BLaER1 treated with 17β-estradiol and CSF1 and Interleukin-3, amounts not matched to agents 10 nM and 100 nM (cell line): ENCODE measurements around the gene KRT76.

Experiments used
- H3K27ac ChIP-seq, 11 experiments: shearing (Covaris generic); formaldehyde crosslinking; 2 replicates each; pipeline ENCODE4 v1.8.1; 2022
- H3K27me3 ChIP-seq, 11 experiments: shearing (Covaris generic); formaldehyde crosslinking; 2 replicates each; pipeline ENCODE4 v1.8.1; 2022
- H3K36me3 ChIP-seq, 11 experiments: shearing (Covaris generic); formaldehyde crosslinking; 2 replicates each; pipeline ENCODE4 v1.8.1; 2022
- H3K4me1 ChIP-seq, 10 experiments: shearing (Covaris generic); formaldehyde crosslinking; 2 replicates each; pipeline ENCODE4 v1.8.1; 2022
- H3K4me2 ChIP-seq, 11 experiments: shearing (Covaris generic); formaldehyde crosslinking; 2 replicates each; pipeline ENCODE4 v1.8.1; 2022
- H3K4me3 ChIP-seq, 10 experiments: shearing (Covaris generic); formaldehyde crosslinking; 2 replicates each; pipeline ENCODE4 v1.8.1; 2022
- H3K9ac ChIP-seq, 11 experiments: shearing (Covaris generic); formaldehyde crosslinking; 2 replicates each; pipeline ENCODE4 v1.8.1; 2022
- H3K9me3 ChIP-seq, 11 experiments: shearing (Covaris generic); formaldehyde crosslinking; replicated peaks in 1 of 11; 2 replicates each; pipeline ENCODE4 v1.8.1; 2022
- H4K20me1 ChIP-seq, 11 experiments: shearing (Covaris generic); formaldehyde crosslinking; 2 replicates each; pipeline ENCODE4 v1.8.1; 2022
- Cebpa-rat ChIP-seq, 11 experiments: shearing (Covaris generic); IDR thresholded peaks; 2 replicates each; pipeline ENCODE4 v1.8.1; 2022

Gene KRT76

DNA sequence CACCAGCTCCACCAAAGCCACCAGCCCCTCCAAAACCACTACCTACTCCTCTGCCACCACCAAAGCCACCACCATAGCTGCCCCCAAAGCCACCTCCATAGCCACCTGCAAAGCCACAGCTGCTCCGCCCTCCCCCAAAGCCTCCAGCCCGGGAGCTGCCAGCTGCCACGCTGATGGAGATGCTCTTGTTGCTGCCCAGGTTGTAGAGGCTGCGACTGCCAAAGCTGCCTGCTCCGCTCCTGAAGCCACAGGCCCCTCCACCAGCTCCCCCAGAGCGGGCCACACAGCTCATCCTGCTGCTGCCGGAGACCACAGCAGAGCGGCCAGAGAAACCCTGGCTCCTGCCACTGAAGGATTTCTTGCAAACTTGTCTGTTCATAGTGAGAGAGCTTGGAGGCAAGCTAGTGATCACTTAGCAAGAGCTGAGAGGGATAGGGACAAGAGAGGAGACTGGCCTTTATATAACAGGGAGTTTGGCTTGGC lies at the start of gene KRT76:
KRT76 (minus strand) TSS at position 433 of the 483 bp plus-strand sequence; CDS start at position 379, 54 bp downstream.
- Histone ChIP-seq H3K27ac (no peak within 1 kb of the TSS), H3K9ac (no peak within 1 kb of the TSS), H3K36me3 (no peaks in the 10 kb centered on the region), H3K27me3 (no peaks in the 10 kb centered on the region), H3K9me3 (no peaks in the 10 kb centered on the region), H4K20me1 (no peaks in the 10 kb centered on the region), H3K4me3 (no peak within 1 kb of the TSS), H3K4me1 (peaks cover 0 to 5% (median 0%) of the 10 kb centered on the region in 10 experiments; a peak in 2 of 20 replicates), H3K4me2 (no peak within 1 kb of the TSS)
- TF ChIP-seq Cebpa-rat (IDR thresholded peaks at IDR 0.05), result no peak

DNA sequence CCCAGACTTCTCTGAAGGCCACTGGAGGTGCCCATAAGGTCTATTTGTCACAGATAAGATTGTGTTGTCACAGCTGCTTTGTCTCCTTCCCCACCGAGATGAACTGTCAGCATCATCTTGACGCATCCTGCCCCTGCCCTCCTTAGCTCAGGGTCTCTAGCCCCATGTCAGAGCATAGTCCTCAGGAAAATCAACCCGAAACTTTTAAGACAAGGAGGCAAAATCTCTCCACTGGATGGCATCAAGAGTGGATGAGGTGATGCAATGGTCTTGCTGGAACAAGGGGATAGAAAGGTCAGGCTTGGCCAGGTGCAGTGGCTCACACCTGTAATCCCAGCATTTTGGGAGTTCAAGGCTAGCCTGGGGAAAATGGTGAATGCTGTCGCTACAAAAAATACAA lies 48.8 kb upstream of the KRT76 start:
- H3K9me3 ChIP-seq, result no peaks in the 10 kb centered on the region
- no peaks in the 10 kb centered on the region; a peak in 1 of 22 replicates for H4K20me1 ChIP-seq
- H3K4me2 ChIP-seq, result no peak overlapping the region
- H3K4me3 ChIP-seq, result no peak overlapping the region
- peaks cover 0 to 27% (median 8%) of the 10 kb centered on the region in 10 experiments; a peak in 9 of 20 replicates for H3K4me1 ChIP-seq
- TF ChIP-seq Cebpa-rat (IDR thresholded peaks at IDR 0.05), result no peak
- H3K36me3 ChIP-seq, result no peaks in the 10 kb centered on the region
- no peak overlapping the region for H3K9ac ChIP-seq
- no peak overlapping the region for H3K27ac ChIP-seq
- H3K27me3 ChIP-seq, result no peaks in the 10 kb centered on the region

- Histone ChIP-seq H3K4me1 (peaks cover 0 to 27% (median 8%) of the 10 kb centered on the region in 10 experiments; a peak in 9 of 20 replicates), H3K4me2 (no peak overlapping the region), H3K9ac (no peak overlapping the region), H3K4me3 (no peak overlapping the region), H3K27me3 (no peaks in the 10 kb centered on the region), H3K9me3 (no peaks in the 10 kb centered on the region), H3K27ac (no peak overlapping the region), H4K20me1 (no peaks in the 10 kb centered on the region; a peak in 1 of 22 replicates), H3K36me3 (no peaks in the 10 kb centered on the region)
- TF ChIP-seq Cebpa-rat (IDR thresholded peaks at IDR 0.05), result no peak
Observed at GRCh38 chr12:52824741-52825410, 47.7 kb upstream of the KRT76 start.

DNA sequence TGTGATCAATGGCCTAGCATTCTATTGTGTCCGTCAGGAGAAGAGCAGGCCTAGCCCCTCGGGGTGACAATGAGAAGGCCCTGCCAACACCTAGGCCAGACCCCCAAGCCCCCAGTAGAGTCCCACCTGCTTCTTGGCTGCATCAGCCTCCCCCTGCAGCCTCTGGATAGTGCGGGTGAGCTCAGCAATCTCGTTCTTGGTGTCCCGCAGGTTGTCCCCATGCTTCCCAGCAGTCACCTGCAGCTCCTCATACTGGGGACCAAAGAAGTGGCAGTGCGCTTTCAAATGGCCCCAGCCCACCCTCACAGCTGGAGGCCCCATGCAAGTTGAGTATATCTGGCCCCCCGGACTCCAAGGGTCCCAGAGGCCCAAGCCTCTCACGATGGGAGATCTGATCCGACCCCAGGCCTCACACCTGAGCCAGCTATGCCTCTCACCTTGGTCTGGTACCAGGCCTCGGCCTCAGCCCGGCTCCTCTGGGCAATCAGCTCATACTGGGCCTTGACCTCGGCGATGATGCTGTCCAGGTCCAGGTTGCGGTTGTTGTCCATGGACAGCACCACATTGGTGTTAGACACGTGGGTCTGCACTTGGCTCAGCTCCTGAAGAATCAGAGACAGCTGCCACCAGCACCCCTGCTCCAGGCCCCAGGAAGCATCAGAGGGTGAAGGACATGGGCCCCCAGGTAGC lies 46.8 kb upstream of the KRT76 start:
- Histone ChIP-seq H3K4me3 (no peak overlapping the region), H3K9ac (no peak overlapping the region), H3K4me2 (no peak overlapping the region), H3K27me3 (no peaks in the 10 kb centered on the region), H3K27ac (no peak overlapping the region), H3K9me3 (no peaks in the 10 kb centered on the region), H3K4me1 (peaks cover 0 to 22% (median 7%) of the 10 kb centered on the region in 10 experiments; a peak in 9 of 20 replicates), H3K36me3 (no peaks in the 10 kb centered on the region), H4K20me1 (no peaks in the 10 kb centered on the region; a peak in 2 of 22 replicates)
- TF ChIP-seq Cebpa-rat (IDR thresholded peaks at IDR 0.05), result no peak

DNA sequence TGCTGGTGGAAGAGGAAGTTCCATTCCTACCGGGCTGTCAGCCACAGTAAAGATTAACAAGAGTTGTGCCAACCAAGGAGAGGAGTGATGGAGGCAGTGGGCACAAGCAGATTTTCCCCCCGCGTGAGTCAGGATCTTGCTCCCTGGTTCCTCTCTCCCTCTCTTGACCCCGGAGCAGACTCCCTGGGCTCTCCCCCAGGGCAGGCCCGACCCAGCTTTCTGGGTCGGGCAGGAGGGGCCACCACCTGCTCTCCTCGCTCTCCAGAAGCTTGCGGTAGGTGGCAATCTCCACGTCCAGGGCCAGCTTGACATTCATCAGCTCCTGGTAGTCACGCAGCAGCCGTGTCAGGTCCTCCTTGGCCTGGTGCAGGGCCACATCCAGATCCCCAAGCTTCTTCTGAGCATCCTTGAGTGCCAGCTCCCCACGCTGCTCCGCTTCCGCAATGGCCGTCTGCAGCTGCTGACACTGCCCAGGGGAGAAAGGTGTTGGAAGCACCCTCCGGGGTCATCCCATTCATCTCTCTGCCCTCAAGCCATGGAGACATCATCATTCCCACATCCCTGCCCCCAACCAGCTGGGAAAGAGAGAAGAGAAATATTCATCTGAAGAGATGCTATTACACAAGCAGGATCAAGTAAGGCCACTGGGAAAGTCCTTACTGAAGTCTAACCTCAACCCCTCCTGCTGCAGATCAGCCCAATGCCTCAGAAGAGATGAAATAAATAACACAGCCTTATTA lies 45.8 kb upstream of the KRT76 start:
- Histone ChIP-seq H3K27me3 (no peaks in the 10 kb centered on the region), H3K9me3 (no peaks in the 10 kb centered on the region), H3K4me3 (no peak overlapping the region), H3K36me3 (no peaks in the 10 kb centered on the region), H4K20me1 (no peaks in the 10 kb centered on the region; a peak in 2 of 22 replicates), H3K9ac (no peak overlapping the region), H3K27ac (no peak overlapping the region), H3K4me2 (no peak overlapping the region), H3K4me1 (peaks cover 0 to 12% (median 0%) of the 10 kb centered on the region in 10 experiments; a peak in 6 of 20 replicates)
- TF ChIP-seq Cebpa-rat (IDR thresholded peaks at IDR 0.05), result no peak

DNA sequence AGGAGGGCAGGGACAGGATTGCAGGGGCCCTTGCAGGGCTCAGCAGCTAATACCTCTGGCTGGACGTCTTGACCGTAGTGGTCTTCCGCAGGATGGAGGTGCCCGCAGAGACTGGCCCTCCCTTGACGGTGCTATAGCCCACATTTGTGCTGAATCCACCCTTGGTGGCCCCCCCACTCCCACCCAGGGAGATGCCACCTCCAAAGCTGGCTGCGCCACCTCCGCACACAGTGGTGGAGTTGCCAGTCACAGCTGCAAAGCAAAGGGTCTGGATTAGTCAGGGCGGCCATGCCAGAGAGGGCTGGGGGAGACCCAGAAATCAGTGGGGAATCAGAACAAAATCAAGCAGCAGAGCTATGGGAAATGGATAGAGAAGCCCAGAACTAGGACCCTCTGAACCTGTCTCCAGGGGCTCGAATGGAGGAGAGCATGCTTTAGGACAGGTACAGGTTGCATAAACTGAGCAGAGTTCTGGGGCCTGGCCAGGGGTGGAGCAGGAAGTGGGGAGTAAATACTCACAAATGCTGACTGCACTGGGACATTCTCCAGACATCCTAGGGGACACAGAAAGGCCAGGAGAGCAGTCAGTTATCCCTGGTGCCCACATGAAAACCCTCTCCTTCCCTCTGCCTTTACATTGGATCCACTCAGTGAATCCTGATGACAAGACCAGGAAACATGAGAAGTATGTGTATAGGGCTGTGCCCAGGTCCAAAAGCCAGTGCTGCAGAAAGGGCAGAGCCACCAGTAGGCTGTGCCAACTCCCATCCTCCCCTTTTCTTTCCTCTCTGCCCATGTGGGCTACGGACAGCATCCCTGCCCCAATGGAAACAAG lies 44.9 kb upstream of the KRT76 start:
- no peak for TF ChIP-seq Cebpa-rat (IDR thresholded peaks at IDR 0.05)
- no peak overlapping the region for H3K9ac ChIP-seq
- H3K27ac ChIP-seq, result no peak overlapping the region
- H3K36me3 ChIP-seq, result no peaks in the 10 kb centered on the region
- no peaks in the 10 kb centered on the region; a peak in 2 of 22 replicates for H4K20me1 ChIP-seq
- no peaks in the 10 kb centered on the region for H3K9me3 ChIP-seq
- H3K27me3 ChIP-seq, result no peaks in the 10 kb centered on the region
- H3K4me2 ChIP-seq, result peak overlapping the region in 1 of 11 experiments; percentile 12; a peak in 1 of 22 replicates
- peaks cover 0 to 6% (median 0%) of the 10 kb centered on the region in 10 experiments; a peak in 1 of 20 replicates for H3K4me1 ChIP-seq
- no peak overlapping the region for H3K4me3 ChIP-seq

- Histone ChIP-seq H3K4me3 (no peak overlapping the region), H3K4me2 (no peak overlapping the region), H3K27me3 (no peaks in the 10 kb centered on the region), H3K27ac (no peak overlapping the region), H3K9me3 (no peaks in the 10 kb centered on the region), H3K4me1 (peaks cover 0 to 6% (median 0%) of the 10 kb centered on the region in 10 experiments; a peak in 1 of 20 replicates), H3K36me3 (no peaks in the 10 kb centered on the region), H4K20me1 (no peaks in the 10 kb centered on the region; a peak in 2 of 22 replicates), H3K9ac (no peak overlapping the region)
- no peak for TF ChIP-seq Cebpa-rat (IDR thresholded peaks at IDR 0.05)
Observed at GRCh38 chr12:52821071-52821730, 44.1 kb upstream of the KRT76 start.

DNA sequence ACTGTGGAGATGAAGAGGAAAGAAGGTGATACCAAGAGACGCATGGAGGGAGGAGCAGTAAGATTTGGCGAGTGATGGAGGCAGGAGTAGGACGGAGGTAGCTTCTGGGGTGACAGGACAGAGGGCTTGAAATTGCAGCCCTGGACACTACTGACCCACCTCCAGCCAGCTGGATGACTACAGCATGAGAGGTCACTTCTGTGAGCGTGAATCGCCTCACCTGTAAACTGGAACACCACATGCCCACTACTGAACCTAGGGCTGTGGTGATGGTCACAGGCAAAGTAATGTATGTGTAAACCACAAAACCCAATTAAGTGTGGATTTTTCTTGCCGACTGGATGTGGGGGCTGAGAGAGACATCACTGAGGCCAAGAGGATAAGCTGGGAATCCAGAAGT lies 43.4 kb upstream of the KRT76 start:
- Histone ChIP-seq H3K27ac (no peak overlapping the region), H4K20me1 (no peaks in the 10 kb centered on the region; a peak in 2 of 22 replicates), H3K9me3 (no peaks in the 10 kb centered on the region), H3K27me3 (no peaks in the 10 kb centered on the region), H3K4me1 (peaks cover 0 to 6% (median 0%) of the 10 kb centered on the region in 10 experiments; a peak in 1 of 20 replicates), H3K9ac (no peak overlapping the region), H3K4me3 (no peak overlapping the region), H3K36me3 (no peaks in the 10 kb centered on the region), H3K4me2 (no peak overlapping the region)
- no peak for TF ChIP-seq Cebpa-rat (IDR thresholded peaks at IDR 0.05)
